Smooth muscle cell of the brain vasculature (primary cell): ENCODE data around the gene BORA.
"Not testable (repeated sequence)": the region's sequence is repeated elsewhere in the genome, so short reads cannot be mapped to it uniquely, and the experiment has no call there.

Source experiments
- DNase-seq: peaks from one replicate; pipeline ENCODE4 v3.0.0-alpha.2; 2012; ENCODE audit warnings: low read depth, low spot score

BORA gene

DNA sequence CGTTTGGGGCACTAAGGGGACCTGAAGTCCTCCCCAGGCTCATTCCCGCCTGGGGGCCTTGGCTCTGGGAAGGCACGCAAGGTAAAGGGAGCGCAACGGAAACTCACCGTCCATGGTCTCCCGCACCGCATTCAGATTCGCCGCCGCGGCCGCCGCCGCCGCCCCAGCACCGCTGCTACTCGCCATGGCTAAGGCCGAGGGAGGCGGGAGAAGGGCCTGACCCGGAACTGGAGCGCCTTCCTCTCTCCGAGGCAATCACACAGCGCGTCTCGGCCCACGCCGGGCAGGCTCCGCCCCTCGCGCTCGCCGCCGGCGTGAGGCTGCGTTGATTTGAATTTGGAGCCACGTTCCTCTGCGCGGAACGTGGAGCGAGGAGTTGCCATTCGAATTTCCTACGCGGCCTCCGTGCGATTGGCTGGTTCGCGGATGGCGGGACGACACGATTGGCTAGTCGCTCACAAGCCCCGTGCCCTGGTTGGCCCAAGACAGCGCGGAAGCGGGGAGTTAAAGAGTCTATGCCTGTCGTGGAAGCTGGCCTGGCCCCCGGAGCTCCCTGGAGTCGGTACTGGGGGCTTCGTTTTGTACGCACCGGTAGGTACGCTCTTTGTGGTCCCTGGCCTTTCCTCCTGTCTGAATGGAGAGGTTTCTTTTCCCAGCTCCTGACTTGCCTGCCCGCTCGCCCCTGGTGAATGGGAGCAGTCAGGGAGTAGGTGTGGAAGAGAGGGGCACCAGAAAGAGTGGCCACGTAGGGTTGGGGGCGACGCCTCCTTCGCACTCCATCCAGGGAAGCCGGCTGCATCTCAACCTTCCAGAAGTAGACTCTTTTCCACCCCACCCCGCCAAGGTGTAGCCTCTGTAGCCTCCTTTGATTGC lies at the start of gene BORA, which contains the start of gene MZT1:
TSS of gene BORA (plus strand) at position 507 of the 873 bp plus-strand sequence. CDS start 1,018 bp downstream, outside the sequence.
TSS of gene MZT1 (minus strand) at position 213 of the 873 bp plus-strand sequence. CDS start at position 186, 27 bp downstream.
- peak; percentile 98 for DNase-seq

GRCh38 chr13:72678312-72678711 lies 49.4 kb upstream of the BORA start:
- no peak for DNase-seq

GRCh38 chr13:72680353-72680752 lies 47.4 kb upstream of the BORA start:
- DNase-seq = no peak

DNA sequence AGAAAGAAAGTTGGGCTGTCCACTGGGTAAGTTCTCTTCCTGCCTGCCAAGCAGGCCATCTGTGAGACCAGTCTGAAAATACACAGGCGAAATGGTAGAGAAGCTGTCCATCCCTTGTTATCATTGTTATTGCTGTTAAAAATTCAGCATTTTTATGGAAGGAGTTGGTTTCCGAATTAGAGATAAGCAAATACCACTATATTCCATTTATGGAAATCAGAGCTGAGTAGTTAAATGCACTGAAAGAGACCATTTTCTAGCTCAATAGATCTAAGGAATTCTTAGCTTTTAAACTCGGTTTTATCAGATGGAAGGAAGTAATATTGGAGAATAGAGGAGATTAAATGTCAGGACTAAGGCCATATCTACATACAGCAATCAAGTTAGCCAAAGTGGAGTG lies 41.0 kb upstream of the BORA start:
- DNase-seq = no peak

DNA sequence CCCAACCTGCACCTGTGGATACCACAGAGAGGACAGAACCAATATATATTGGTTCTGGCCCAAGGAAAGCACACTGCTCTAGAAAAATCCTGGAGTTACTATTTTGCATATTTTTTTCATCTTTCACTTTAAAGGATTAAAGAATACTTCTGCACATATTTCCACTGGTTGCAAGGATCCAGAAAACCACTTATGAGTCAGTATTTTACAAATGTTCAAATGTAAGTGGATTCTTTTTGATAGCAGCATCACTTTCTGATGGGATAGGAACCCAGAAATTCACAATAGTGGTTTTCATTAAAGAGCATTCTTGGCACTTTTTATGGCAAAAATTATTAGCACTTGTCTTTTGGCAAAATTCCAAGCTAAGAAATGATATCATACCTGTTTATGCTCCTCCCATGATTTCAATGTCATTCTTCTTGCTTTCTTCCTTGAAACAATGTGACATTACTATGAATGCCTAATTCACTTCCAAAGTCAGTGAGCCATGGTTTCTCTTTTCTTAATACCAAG lies 38.5 kb upstream of the BORA start:
- no peak for DNase-seq

- DNase-seq = no peak
These were observed 34.7 kb upstream of the BORA start for GRCh38 chr13:72692884-72693514.

GRCh38 chr13:72693832-72694231 lies 33.9 kb upstream of the BORA start:
- no peak for DNase-seq

- no peak for DNase-seq
These were observed 33.4 kb upstream of the BORA start for GRCh38 chr13:72694314-72694713.

- DNase-seq = peak; percentile 13
These were observed 31.1 kb upstream of the BORA start for GRCh38 chr13:72696579-72696978.

DNA sequence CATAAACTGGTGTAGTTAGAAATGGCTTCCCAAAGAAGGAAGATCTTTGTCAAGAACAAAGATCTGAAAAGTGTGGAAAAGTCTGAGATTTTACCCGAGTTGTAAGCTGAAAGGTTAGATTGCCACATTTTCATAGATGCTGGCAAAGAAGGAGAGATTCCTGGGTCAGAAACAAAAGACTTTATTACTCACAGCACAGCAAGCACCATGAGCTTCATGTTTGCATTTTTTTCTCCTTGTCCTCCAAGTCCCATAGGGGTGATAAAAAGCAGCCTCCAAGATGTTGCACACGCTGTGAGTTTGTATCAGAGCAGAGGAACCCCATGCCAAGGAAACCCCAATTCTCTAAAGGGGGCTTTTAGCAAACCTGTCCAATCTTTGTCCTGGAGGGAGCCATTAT lies 29.6 kb upstream of the BORA start:
- DNase-seq = no peak

DNA sequence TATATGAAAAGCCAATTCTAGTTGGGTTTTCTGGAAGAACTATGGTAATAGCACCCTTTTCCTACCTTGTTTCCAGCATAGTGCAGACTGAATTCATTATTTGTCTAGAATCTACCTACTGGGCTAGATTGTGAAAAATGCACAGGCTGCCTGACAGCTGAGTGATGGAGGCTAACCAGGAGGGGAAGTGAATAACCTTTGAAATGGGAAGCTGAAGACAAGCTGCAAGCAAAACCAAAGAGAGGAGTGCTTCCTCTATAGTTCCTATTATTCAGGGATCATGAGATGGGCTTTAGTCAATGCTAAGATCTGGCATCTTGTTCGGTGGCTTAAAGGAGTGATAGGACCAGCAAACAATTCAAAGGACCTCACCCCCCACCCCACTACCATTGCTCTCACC lies 27.2 kb upstream of the BORA start:
- DNase-seq = no peak

- no peak for DNase-seq
These were observed 10.9 kb upstream of the BORA start for GRCh38 chr13:72716776-72717175.

GRCh38 chr13:72726185-72726584 lies 1.5 kb upstream of the BORA start:
- DNase-seq = not testable (repeated sequence)

DNA sequence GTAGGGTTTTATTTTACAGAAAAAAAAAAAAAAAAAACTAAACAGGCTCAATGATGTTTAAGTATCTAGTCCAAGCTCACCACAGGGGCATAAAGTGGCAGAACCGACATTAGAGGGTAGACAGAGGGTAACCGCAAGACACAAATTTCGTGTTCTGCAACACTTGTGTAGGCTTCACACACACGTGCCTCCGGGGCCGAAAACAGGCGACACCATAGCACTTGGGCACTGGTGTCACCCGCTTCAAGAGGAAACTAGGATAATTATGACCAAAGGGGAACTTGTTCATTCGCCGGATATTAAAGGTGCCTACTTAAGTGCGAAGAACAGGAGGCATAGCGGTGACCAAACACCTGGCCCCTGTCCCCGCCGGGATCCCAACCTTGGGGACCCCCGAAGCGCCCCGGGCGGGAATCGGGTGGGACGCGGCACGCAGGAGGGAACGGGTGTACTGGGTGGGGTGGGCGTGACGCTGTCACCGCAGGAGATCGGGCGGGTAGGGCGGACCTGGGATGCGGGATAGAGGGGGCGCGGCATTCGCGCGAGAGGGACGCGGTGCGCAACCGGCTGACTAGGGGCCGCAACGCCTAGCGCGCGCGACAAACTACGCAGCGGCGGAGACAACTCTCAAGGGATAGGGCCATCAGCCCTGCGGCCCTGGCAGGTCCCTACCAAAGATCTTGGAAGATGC lies 852 bp upstream of the BORA start:
- no peak for DNase-seq

DNA sequence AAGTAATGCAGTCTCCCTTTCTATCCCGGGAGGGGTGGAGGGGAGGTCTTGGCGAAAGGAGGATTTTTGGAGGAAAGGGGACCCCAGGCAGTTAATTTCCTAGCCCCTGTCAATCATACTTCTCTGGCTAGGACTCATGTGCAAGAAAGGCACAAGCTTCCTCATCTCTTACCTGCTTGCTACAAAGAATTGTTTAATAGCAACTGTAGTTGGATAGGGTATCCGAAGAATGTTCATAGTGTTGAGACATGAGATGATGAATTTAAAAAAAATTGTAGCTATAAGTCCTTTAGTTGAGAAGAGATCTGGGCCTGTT lies 525 bp downstream of the BORA start:
- no peak for DNase-seq

DNA sequence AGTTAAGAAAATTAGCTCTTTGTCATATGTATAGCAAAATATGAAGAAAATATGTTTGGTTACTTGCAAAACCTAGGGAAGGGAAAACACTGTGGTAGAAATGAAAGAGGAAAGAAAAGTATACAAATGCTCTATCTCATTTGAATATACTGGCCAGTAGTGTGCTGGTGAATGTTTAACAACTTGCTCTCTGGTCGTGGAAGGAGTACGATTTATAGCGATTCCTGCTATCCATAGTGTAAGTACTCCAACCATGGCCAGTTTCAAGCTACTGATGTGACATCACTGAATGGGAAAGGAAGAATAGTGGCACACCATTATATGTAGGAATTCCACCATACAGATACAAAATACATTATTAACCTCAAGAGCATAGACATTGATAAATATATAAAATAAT lies 9.3 kb downstream of the BORA start:
- no peak for DNase-seq

DNA sequence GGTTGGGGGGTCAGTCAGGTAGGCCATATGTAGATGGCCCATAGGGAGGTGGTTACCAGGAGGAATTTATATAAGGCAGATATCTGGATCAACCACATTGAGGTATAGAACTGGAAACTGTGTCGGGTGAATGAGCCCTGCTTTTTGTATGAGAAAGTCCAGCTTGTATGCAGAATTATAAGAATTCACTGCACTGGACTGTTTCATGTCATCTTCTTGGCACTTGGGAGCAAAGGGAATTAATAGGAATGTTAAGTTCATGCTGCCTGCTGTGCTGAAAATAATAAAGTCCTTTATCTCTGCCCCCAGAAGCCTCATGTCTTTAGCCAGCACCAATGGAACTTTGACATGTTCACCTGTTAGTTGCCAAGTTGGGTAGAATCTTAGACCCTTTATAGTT lies 12.3 kb downstream of the BORA start:
- no peak for DNase-seq

GRCh38 chr13:72745260-72745659 lies 17.5 kb downstream of the BORA start:
- DNase-seq = no peak

DNA sequence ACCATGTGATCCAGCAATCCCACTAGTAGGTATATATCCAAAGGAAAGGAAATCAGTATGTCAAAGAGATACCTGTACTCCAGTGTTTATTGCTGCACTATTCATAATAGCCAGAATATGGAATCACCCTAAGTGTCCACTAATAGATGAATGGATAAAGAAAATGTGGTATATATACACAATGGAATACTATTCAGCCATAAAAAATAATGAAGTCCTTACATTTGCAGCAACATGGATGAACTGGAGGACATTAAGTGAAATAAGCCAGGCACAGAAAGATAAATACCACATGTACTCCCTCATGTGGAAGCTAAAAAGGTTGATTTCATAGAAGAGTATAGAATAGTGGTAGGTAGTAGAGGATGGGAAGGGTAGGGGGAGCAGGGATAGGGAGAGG lies 23.5 kb downstream of the BORA start:
- no peak for DNase-seq

DNA sequence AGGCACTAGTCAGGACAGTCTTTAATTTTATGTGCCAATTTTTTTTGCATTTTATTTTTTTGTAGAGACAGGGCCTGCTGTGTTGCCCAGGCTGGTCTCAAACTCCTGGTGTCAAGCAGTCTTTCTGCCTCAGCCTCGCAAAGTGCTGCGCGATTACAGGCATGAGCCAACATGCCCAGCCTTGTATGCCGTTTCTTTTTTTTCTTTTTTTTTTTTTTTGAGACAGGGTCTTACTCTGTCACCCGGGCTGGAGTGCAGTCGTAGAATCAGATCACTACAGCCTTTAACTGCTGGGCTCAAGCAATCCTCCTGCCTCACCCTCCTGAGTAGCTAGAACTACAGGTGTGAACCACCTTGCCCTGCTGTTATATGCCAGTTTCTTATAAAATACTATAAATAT lies 26.4 kb downstream of the BORA start:
- no peak for DNase-seq

- no peak for DNase-seq
These were observed 30.2 kb downstream of the BORA start for GRCh38 chr13:72757792-72758535.

- no peak for DNase-seq
These were observed 32.5 kb downstream of the BORA start for GRCh38 chr13:72760189-72760588.
